DOHH2 (cell line): ENCODE results near the gene SKIC8.

ENCODE experiments used
- EZH2phosphoT487 ChIP-seq: fragments of 200-600 bp; sonication (generic); IDR thresholded peaks from 2 replicates; pipeline ENCODE4 v1.6.1; 2017; ENCODE audit warnings: borderline replicate concordance, mild to moderate bottlenecking, antibody characterized with exemption, low read length, moderate library complexity, mixed read lengths
- TF ChIP-seq, protein P1 (sequence below): fragments of 200-600 bp; sonication (generic); IDR thresholded peaks from one replicate; pipeline ENCODE4 v1.5.1; 2014; ENCODE audit warnings: antibody characterized with exemption, mild to moderate bottlenecking, low read depth, low read length; ENCODE audit not compliant: poor library complexity, severe bottlenecking

DNA sequence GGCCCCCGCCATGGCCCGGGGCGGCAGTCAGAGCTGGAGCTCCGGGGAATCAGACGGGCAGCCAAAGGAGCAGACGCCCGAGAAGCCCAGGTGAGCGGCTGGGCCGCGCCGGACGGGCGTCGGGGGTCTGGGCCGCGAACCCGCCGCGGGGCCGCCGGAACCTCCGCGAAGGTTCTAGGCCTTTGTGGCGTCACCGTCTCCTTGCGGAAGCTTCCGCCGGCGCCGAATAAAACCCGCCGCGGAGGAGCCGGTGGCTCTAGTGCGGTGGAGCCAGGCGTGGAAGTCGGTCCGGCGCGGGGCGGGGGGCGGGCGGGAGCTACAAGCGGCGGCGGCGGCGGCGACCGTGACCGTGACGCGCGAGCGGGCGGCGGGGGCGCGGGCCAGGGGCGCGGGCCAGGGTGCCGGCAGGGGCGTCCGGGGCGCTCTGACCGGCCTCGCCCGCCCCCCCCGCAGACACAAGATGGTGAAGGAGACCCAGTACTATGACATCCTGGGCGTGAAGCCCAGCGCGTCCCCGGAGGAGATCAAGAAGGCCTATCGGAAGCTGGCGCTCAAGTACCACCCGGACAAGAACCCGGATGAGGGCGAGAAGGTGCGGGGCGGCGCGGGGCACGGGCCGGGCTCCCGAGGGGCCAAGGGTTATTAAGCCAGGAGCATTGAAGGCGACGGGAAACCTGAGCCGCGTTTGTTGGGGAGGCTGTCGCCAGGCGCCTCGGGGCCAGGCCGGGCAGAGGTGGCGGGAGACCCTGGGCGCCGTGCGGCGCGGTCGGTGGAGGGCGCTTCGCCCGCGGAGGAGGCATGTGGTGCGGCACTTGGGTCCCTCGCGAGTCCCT lies 34.9 kb downstream of the SKIC8 start, which contains the start of gene DNAJA4:
- TF ChIP-seq, protein P1, sequence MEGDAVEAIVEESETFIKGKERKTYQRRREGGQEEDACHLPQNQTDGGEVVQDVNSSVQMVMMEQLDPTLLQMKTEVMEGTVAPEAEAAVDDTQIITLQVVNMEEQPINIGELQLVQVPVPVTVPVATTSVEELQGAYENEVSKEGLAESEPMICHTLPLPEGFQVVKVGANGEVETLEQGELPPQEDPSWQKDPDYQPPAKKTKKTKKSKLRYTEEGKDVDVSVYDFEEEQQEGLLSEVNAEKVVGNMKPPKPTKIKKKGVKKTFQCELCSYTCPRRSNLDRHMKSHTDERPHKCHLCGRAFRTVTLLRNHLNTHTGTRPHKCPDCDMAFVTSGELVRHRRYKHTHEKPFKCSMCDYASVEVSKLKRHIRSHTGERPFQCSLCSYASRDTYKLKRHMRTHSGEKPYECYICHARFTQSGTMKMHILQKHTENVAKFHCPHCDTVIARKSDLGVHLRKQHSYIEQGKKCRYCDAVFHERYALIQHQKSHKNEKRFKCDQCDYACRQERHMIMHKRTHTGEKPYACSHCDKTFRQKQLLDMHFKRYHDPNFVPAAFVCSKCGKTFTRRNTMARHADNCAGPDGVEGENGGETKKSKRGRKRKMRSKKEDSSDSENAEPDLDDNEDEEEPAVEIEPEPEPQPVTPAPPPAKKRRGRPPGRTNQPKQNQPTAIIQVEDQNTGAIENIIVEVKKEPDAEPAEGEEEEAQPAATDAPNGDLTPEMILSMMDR = no peak
- TF ChIP-seq EZH2phosphoT487 = no peak
